Daoy (cell line): ENCODE measurements around the gene TEDC1. TPM values are rescaled to one million over a fixed set of nuclear protein-coding genes. Genes with fewer than 3 reads are reported as not detected.

Experiments used
- DNase-seq: peaks from one replicate; pipeline ENCODE4 v3.0.0-alpha.2; 2015; ENCODE audit warnings: low read depth
- total RNA-seq: library from RNA; depleted of rRNA; stranded (reverse); fragments of >200 nt; shearing (Covaris generic); gene quantifications from 2 replicates; pipeline ENCODE4 v1.2.3, GENCODE V29; 2014

The TEDC1 gene
- total RNA-seq, 1 experiment from 2014 or later = 61.9 TPM

DNA sequence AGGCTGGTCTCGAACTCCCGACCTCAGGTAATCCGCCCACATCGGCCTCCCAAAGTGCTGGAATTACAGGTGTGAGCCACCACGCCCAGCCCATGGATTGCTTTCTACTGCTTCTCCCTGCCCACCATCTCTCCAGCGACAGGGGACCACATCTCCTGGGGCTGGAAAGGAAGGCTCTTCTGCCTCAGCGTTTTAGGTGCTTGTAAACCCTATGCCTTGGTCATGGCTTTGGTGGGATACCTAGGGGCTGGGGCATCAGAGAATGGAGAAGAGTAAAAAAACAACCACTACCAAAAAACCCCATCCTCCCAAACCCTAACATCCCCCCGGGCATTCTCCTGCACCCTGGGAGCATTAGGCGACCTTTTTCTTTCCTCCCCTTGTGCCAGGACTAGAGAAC, 34.3 kb downstream of the TEDC1 start:
- no peak for DNase-seq

- peak; percentile 44 for DNase-seq
Measured at GRCh38 chr14:105525861-105526775, 35.1 kb downstream of the TEDC1 start, which contains the start of gene TMEM121. TSS of gene TMEM121 (plus strand) at chr14:105526583. CDS start at chr14:105528835, 2,252 bp downstream.

DNA sequence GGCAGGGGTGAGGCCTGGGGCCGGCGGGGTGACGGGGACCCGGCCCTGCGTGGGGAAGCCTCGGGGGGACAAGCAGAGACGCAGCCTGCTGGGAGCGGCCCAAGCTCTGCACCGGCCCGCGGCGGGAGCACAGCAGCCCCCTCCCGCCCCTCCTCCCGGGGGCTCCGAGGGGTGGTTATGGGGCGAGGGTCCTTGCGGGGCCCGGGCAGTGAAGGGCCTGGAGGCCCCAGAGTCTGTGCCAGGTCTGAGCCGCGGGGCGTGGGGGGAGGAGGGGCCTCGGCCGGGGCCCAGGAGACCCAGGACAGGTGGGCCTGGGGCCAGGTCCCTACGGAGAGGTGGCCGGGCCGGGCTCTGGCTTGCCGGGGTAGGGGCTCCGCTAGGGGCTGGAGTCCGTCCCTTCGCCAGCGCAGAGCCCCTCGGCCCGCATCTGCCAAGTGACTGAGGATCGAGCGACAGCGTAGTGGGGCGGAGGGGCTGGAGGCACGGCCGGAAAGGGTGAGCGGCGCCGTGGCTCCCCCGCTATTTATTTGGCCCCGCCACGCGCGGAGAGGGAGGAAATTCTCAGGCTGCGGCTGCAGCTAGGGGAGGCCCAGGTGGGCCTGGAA, 35.8 kb downstream of the TEDC1 start:
- no peak for DNase-seq

DNA sequence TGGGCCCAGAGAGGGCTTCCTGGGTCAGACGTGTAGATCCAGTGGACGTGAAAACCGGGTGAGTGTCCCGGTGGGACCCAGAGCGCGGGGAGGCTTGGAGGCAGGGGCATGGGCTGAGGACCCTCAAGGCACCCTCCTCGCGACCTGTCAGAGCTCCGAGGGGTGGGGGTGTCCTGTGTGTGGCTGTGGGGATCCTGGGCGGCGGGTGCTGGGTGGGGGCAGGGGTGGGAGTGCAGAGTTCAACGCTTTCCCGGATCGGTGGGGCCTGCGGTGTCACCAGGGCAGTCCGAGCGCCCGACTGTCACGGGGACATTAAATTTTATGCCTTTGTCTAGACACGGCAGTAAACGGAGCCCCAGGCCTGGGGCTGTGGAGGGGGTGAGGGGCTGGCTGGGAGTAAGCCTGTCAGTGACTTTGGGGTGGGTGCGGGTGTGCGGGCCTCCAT, 36.4 kb downstream of the TEDC1 start:
- no peak for DNase-seq

- peak; percentile 88 for DNase-seq
Measured at GRCh38 chr14:105527826-105528585, 37.0 kb downstream of the TEDC1 start.

DNA sequence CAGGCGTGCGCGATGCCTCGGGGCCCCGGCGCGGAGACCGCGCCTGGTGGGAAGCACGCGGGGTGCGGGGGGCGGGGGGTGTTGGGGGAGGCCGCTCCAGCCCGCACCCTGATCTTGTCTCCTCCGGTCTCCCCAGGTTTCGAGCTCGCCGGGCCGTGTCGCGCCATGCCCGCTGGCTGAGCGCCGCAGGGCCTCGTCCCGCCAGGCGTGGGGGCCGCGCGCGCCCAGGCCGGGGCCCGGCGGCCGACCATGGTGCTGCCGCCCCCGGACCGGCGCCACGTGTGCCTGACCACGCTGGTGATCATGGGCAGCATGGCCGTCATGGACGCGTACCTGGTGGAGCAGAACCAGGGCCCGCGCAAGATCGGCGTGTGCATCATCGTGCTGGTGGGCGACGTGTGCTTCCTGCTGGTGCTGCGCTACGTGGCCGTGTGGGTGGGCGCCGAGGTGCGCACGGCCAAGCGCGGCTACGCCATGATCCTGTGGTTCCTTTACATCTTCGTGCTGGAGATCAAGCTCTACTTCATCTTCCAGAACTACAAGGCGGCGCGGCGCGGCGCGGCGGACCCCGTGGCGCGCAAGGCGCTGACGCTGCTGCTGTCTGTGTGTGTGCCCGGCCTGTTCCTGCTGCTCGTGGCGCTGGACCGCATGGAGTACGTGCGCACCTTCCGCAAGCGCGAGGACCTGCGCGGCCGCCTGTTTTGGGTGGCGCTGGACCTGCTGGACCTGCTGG, 37.7 kb downstream of the TEDC1 start:
- DNase-seq = no peak

DNA sequence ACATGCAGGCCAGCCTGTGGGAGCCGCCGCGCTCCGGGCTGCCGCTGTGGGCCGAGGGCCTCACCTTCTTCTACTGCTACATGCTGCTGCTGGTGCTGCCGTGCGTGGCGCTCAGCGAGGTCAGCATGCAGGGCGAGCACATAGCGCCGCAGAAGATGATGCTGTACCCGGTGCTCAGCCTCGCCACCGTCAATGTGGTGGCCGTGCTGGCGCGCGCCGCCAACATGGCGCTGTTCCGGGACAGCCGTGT, 38.2 kb downstream of the TEDC1 start:
- no peak for DNase-seq

DNA sequence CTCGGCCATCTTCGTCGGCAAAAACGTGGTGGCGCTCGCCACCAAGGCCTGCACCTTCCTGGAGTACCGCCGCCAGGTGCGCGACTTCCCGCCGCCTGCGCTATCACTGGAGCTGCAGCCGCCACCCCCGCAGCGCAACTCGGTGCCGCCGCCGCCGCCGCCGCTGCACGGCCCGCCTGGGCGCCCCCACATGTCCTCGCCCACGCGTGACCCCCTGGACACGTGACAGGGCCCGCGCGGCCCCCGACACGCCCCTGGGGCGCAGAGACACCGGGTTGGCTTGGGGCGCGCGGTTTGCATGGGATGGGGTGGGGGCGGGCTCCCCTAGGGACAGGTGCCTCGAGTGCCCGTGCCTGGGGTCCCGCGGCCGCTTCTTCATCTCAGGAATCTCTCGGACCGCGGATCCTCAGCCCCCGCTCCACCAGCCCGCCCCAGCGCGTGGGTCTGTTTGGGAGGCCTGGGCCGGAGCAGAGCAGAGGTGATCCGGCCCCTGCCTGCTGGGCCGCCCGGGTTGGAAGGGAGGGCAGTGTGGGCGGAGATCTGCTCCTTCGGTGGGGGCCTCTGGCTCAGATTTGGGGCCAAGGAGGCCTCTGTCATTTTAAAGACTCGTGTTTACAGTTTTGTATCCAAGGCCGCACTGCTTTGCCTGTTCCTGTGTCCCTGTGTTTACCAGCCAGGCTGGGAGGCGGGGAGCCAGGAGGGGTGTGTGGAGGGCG, 38.7 kb downstream of the TEDC1 start:
- no peak for DNase-seq

- DNase-seq = no peak
Measured at GRCh38 chr14:105530285-105531087, 39.4 kb downstream of the TEDC1 start.

DNA sequence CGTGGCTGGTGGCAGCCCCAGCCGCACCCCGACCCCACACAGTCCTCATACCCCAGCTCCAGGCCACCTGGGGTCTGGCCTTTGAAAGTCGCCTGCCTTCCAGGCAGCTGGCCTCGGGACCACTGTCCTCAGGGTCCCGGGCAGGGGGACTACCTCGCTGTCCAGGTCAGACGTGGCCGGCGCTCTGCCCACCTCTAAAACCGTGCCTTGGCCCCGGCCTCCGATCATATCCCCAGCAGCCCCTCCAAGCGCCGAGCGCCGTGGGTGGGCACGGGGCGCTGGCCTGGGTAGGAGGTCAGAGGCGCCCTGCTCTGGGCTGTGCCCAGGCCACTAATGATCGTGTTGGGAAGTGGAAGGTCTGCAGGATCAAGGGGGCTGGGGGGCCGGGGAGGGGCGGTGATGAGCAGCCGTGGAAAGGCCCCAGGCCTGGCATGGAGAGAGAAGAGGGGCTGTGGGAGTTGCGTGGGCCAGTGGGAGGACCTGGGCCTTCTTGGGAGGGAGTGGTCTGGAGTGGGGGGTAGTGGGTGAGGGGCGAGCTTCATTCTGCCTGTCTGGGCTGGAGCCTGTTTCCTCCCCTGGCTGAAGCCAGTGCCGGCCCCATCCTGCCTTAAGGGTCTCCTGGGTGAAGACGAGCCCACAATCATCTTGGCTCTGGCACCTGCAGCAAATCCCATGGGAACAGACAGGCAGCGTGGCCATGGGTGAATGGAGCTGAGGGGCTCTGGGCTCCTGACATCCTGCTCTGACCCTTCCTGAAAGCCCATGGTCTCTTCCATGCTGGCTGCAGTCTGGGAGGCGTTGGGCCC, 40.2 kb downstream of the TEDC1 start:
- DNase-seq = no peak

DNA sequence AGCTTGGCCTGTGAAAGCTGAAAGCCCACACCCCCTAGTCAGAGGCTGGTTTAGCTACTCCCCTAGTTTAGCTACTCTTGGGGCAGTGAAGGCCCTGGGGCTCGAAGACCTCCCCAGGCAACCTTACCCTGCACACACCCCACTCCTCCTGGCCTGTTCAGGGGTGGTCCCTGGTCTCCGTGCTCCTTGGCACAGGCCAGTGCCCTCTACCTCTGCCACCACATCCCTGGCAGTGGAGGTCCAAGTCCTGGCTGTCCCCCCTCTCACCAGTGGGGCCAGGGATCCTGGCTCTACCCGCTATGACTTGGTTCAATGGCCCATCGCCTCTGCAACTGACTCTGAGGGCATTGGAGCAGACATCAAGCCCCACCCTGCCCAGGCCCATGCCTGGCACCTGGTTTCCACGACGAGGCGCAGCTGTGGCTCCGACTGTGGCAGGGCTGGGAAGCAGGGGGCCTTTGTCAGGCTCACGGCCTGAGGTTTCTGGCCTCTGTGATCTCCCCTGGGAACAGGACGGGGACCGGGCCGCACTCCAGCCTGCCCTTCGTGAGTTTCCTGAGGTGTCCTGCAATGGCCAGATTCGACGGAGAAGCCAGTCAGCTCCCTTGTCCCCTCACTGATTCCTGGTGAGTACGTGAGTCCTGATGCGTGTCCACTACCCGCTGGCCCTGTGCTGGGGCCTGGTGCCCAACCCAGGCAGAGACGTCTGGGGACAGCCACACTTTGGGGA, 41.0 kb downstream of the TEDC1 start:
- DNase-seq = no peak

GRCh38 chr14:105532735-105533141, 41.7 kb downstream of the TEDC1 start:
- DNase-seq = peak; percentile 61

GRCh38 chr14:105533391-105533790, 42.3 kb downstream of the TEDC1 start:
- DNase-seq = no peak

DNA sequence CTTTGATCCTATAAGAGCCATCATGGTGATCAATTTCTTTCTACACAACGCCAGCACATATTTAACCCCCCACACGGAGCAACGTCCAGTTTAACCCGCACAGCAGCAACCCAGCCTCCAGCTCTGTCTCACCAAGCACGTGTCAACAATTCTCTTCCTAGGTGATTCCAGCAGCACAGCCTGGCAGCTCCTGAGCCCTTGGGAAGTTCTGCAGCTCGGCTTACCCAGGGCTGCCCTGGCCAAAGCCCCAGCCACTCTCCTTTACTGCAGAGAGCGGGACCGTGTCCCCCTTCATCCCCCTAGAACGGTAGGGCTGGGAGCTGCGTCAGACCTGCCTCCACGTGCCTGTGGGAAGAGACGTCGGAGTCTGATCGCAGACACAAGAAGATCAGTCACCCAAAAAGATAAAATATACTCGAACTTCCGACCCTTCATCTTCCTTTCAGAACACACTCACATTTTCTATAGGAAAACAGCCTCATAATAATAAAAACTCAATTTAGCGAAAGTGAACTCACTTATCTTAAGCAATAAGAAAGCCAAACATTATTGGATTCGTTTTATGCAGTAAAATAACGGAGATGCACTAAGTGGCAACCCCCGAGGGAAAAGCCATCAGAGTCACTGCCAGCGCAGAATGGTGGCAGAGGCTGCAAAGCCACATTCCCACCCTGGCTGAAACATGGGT, 42.9 kb downstream of the TEDC1 start:
- no peak for DNase-seq

DNA sequence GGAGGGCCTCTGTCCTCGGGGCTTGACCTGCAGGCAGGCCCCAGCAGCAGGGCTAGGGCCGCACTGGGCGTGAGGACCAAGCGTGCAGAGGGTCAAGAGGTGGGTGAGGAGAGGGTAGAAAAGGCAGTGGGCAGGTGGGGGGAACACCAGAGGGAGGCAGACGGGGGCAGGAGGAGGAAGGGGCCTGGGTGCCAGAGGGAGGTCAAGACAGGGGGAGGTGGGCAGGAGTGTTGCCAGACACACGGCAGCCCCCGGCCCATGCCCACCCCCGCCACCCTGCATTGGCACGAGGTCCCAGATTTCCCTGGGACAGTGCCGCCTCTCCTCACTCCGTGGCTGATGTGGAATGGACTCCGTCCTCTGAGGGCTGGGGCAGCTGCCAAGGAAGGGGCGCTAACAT, 43.5 kb downstream of the TEDC1 start:
- no peak for DNase-seq

DNA sequence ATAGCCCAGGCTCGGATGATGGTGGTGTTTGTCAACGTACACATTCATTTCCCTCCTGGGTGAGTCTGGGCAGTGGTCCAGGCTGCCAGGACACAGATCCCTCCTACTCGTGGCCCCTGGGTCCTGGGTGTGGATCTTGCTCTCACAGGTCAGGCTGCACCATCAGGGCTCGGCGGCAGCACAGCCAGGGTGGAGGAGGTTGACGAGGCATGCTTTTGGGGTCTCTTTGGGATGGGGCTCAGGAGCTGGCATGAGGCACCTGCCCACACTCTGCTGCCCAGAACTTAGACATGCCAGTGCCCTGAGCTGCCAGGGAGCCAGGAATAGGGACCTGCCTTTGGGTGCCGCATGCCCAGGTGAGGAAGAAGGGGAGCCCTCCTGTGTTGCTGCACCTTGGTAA, 45.0 kb downstream of the TEDC1 start:
- DNase-seq = no peak

GRCh38 chr14:105536691-105537579, 45.9 kb downstream of the TEDC1 start:
- DNase-seq = no peak
